ENCODE measurements around the gene PRR23C. TPM values are rescaled to one million over a fixed set of nuclear protein-coding genes. Genes with fewer than 3 reads are reported as not detected.

PRR23C gene
- total RNA-seq, result not detected in 2 replicates

GRCh38 chr3:139044366-139045210 is at the start of gene PRR23C:
Gene PRR23C (minus strand): TSS chr3:139044892. CDS start chr3:139044620, 272 bp downstream.

GRCh38 chr3:139020868-139021234 is 23.8 kb downstream of the PRR23C start, which contains the start of gene PRR23B:
Gene PRR23B (minus strand): TSS chr3:139020926. CDS start chr3:139020661, 265 bp downstream.

GRCh38 chr3:139006051-139006716 is 38.5 kb downstream of the PRR23C start, which contains the start of gene PRR23A:
Gene PRR23A (minus strand): TSS chr3:139006268. CDS start chr3:139006268, 0 bp downstream.

Other genes with a start within 250 kb of the PRR23C start
- gene PIK3CB, start 210.0 kb downstream of the PRR23C start, total RNA-seq, result 18.0 and 19.2 TPM in 2 replicates
- gene FOXL2, start 97.8 kb downstream of the PRR23C start, total RNA-seq, result 0.11 and 0.13 TPM in 2 replicates
- gene FOXL2NB, start 97.7 kb downstream of the PRR23C start, total RNA-seq, result 0.13 and 0.22 TPM in 2 replicates
- not detected in 2 replicates for gene PRR23A, start 38.6 kb downstream of the PRR23C start, total RNA-seq
- not detected in 2 replicates for gene PRR23B, start 24.0 kb downstream of the PRR23C start, total RNA-seq